HTR-8/SVneo (cell line): ENCODE measurements around the gene PCNT.
"Not testable (repeated sequence)": the region's sequence is repeated elsewhere in the genome, so short reads cannot be mapped to it uniquely, and the experiment has no call there.

Source experiments
- DNase-seq: peaks from one replicate; pipeline ENCODE4 v3.0.0; 2011; ENCODE audit warnings: low spot score, mixed read lengths; ENCODE audit not compliant: insufficient read length
- FAIRE-seq: peaks from 2 replicates; lab custom pipeline; 2011; peaks lifted over from hg19 to GRCh38; lab: Jason Lieb, UNC

Gene PCNT

GRCh38 chr21:46304955-46305354 is 19.0 kb upstream of the PCNT start:
- FAIRE-seq = no peak
- no peak for DNase-seq

GRCh38 chr21:46307625-46308024 is 16.3 kb upstream of the PCNT start:
- DNase-seq = no peak
- no peak for FAIRE-seq

- no peak for FAIRE-seq
These were observed 15.5 kb upstream of the PCNT start for GRCh38 chr21:46308431-46308830.

GRCh38 chr21:46310260-46310659 is 13.7 kb upstream of the PCNT start:
- not testable (repeated sequence) for DNase-seq, FAIRE-seq

More at GRCh38 chr21:46308431-46308830, 15.5 kb upstream of the PCNT start:
- no peak for DNase-seq

GRCh38 chr21:46311568-46311967 is 12.4 kb upstream of the PCNT start:
- FAIRE-seq = peak; percentile 83

GRCh38 chr21:46312949-46313348 is 11.0 kb upstream of the PCNT start:
- no peak for FAIRE-seq
- DNase-seq = no peak

More at GRCh38 chr21:46311568-46311967, 12.4 kb upstream of the PCNT start:
- DNase-seq = no peak

GRCh38 chr21:46314441-46315020 is 9.4 kb upstream of the PCNT start:
- DNase-seq (no peak), FAIRE-seq (no peak)

- DNase-seq (no peak), FAIRE-seq (no peak)
These were observed 7.1 kb upstream of the PCNT start for GRCh38 chr21:46316708-46317324.

- no peak for FAIRE-seq
- no peak for DNase-seq
These were observed 6.1 kb upstream of the PCNT start for GRCh38 chr21:46317710-46318463.

GRCh38 chr21:46318464-46318845 is 5.5 kb upstream of the PCNT start:
- FAIRE-seq = no peak
- DNase-seq = no peak

GRCh38 chr21:46319186-46319585 is 4.8 kb upstream of the PCNT start:
- FAIRE-seq (no peak), DNase-seq (no peak)

- no peak for DNase-seq
- FAIRE-seq = no peak
These were observed 3.6 kb upstream of the PCNT start for GRCh38 chr21:46320331-46320801.

- DNase-seq (no peak), FAIRE-seq (no peak)
These were observed 1.4 kb upstream of the PCNT start for GRCh38 chr21:46322351-46323226.

GRCh38 chr21:46323227-46323709 is 688 bp upstream of the PCNT start:
- DNase-seq = no peak

GRCh38 chr21:46324390-46325072 is 575 bp downstream of the PCNT start:
- peak; percentile 85 for DNase-seq
- peak; percentile 20 for FAIRE-seq

More at GRCh38 chr21:46323227-46323709, 688 bp upstream of the PCNT start:
- no peak for FAIRE-seq

GRCh38 chr21:46325073-46325912 is 1.3 kb downstream of the PCNT start:
- DNase-seq (peak; percentile 50), FAIRE-seq (peak; percentile 16)

GRCh38 chr21:46326110-46326703 is 2.3 kb downstream of the PCNT start:
- no peak for FAIRE-seq
- DNase-seq = no peak

GRCh38 chr21:46327711-46328110 is 3.8 kb downstream of the PCNT start:
- FAIRE-seq = no peak
- no peak for DNase-seq
